AG04449 (cell line): ENCODE measurements around the gene IBA57.

Experiments used
- CTCF ChIA-PET: fragments of 350-600 bp; formaldehyde crosslinking; extraction: SDS; loops from one replicate; lab custom pipeline; 2021; ENCODE audit warnings: antibody characterized with exemption; lab: Yijun Ruan, JAX
- POLR2A ChIA-PET: fragments of 400-600, 350-600 bp; formaldehyde crosslinking; extraction: SDS; loops from one replicate; lab custom pipeline; 2020; ENCODE audit warnings: antibody characterized with exemption, inconsistent platforms; lab: Yijun Ruan, JAX
- DNase-seq: peaks from one replicate; pipeline ENCODE4 v3.0.0-alpha.2; 2010; ENCODE audit warnings: low read depth, low spot score
- H3K4me3 ChIP-seq: 2 replicates; pipeline ENCODE4 v1.5.1; 2011; ENCODE audit warnings: low read depth, mild to moderate bottlenecking, control low read depth, low read length
- CTCF ChIP-seq: IDR thresholded peaks from one replicate; pipeline ENCODE4 v1.5.1; 2011; ENCODE audit warnings: mild to moderate bottlenecking, moderate library complexity, low read length, control low read depth, inconsistent platforms; ENCODE audit not compliant: insufficient read depth; ENCODE audit errors: missing control alignments

The IBA57 gene

GRCh38 chr1:228146417-228147150 is 19.0 kb upstream of the IBA57 start:
- CTCF ChIA-PET: interaction anchor here (4.5 kb wide), 1 partner anchor 19 kb away, joined by 23 read pairs; the partner anchor contains the start of gene IBA57
- no peak overlapping the region for H3K4me3 ChIP-seq
- POLR2A ChIA-PET: no interaction called here
- DNase-seq: no peak
- TF ChIP-seq CTCF: no peak

GRCh38 chr1:228147151-228147693 is 18.4 kb upstream of the IBA57 start:
- ChIA-PET CTCF (no interaction called here), POLR2A (no interaction called here)
- TF ChIP-seq CTCF: no peak
- H3K4me3 ChIP-seq: no peak overlapping the region
- DNase-seq: no peak

GRCh38 chr1:228147768-228148167 is 17.8 kb upstream of the IBA57 start:
- no peak for DNase-seq
- H3K4me3 ChIP-seq: no peak overlapping the region
- no peak for TF ChIP-seq CTCF
- ChIA-PET POLR2A (no interaction called here), CTCF (no interaction called here)

GRCh38 chr1:228148196-228148861 is 17.3 kb upstream of the IBA57 start:
- H3K4me3 ChIP-seq: no peak overlapping the region
- no peak for TF ChIP-seq CTCF
- ChIA-PET POLR2A (interaction anchor here (0.7 kb wide), 1 partner anchor 11 kb away, joined by 3 read pairs; no protein-coding TSS in a partner anchor), CTCF (interaction anchor here (7.3 kb wide), 1 partner anchor 15 kb away, joined by 53 read pairs; the partner anchor contains the start of gene IBA57)
- DNase-seq: no peak

- no peak overlapping the region for H3K4me3 ChIP-seq
- CTCF ChIA-PET: interaction anchor here (7.3 kb wide), 1 partner anchor 15 kb away, joined by 53 read pairs; the partner anchor contains the start of gene IBA57
- no peak for DNase-seq
- TF ChIP-seq CTCF: no peak
- POLR2A ChIA-PET: no interaction called here
Measured at GRCh38 chr1:228148935-228149405, 16.6 kb upstream of the IBA57 start.

- no peak for DNase-seq
- ChIA-PET CTCF (interaction anchor here (7.3 kb wide), 1 partner anchor 14 kb away, joined by 53 read pairs; the partner anchor contains the start of gene IBA57), POLR2A (no interaction called here)
- no peak for TF ChIP-seq CTCF
- no peak within 1 kb of the TSS for H3K4me3 ChIP-seq
Measured at GRCh38 chr1:228149406-228150119, 16.0 kb upstream of the IBA57 start, which contains the start of gene GJC2. TSS of gene GJC2 (plus strand) at chr1:228149930. CDS start at chr1:228157759, 7,829 bp downstream.
